Caco-2 (cell line): ENCODE data around the gene F10. TPM values are rescaled to one million over a fixed set of nuclear protein-coding genes. Genes with fewer than 3 reads are reported as not detected.

Experiments
- BruUV-seq: library from RNA; stranded (reverse); fragments of 400-500 nt; replicated peaks from 2 replicates; lab custom pipeline; 2021; lab: Mats Ljungman, UMichigan
- CTCF ChIA-PET: fragments of 300-600 bp; sonication (Branson Sonifier 250); formaldehyde crosslinking; loops from one replicate; lab custom pipeline; 2022; ENCODE audit warnings: antibody characterized with exemption; lab: Charles Lee
- POLR2A ChIA-PET: fragments of 300-600 bp; sonication (Branson Sonifier 250); formaldehyde crosslinking; loops from one replicate; lab custom pipeline; 2022; ENCODE audit warnings: antibody characterized with exemption; lab: Charles Lee
- DNase-seq, 2 experiments: peaks; one replicate each; pipeline versions ENCODE4 v3.0.0 to v3.0.0-alpha.2; 2020 to 2022
- H3K27me3 ChIP-seq: replicated peaks from 2 replicates; pipeline ENCODE4 v1.6.0; 2011; ENCODE audit warnings: low read length; ENCODE audit not compliant: control insufficient read depth, insufficient read depth
- H3K36me3 ChIP-seq: 2 replicates; pipeline ENCODE4 v1.5.1; 2011; ENCODE audit warnings: low read length; ENCODE audit not compliant: control insufficient read depth, insufficient read depth
- H3K4me1 ChIP-seq: fragments of 250-450 bp; sonication (Bioruptor Pico); 2 replicates; pipeline ENCODE4 v1.5.1; 2020; ENCODE audit warnings: mild to moderate bottlenecking
- H3K4me3 ChIP-seq: 2 replicates; pipeline ENCODE4 v1.5.1; 2011; ENCODE audit warnings: low read depth, mild to moderate bottlenecking, control low read depth, low read length
- H3K9me3 ChIP-seq: fragments of 250-450 bp; sonication (Bioruptor Pico); 2 replicates; pipeline ENCODE4 v1.5.1; 2020; ENCODE audit warnings: mild to moderate bottlenecking, moderate library complexity
- H3K27ac Mint-ChIP-seq: one replicate; pipeline ENCODE4 v1.8.0; 2022; ENCODE audit warnings: mixed read lengths; ENCODE audit not compliant: unreplicated experiment
- H3K27me3 Mint-ChIP-seq: one replicate; pipeline ENCODE4 v1.8.0; 2022; ENCODE audit warnings: mixed read lengths; ENCODE audit not compliant: insufficient read depth, unreplicated experiment
- H3K36me3 Mint-ChIP-seq: one replicate; pipeline ENCODE4 v1.8.0; 2022; ENCODE audit warnings: mild to moderate bottlenecking, mixed read lengths; ENCODE audit not compliant: insufficient read depth, unreplicated experiment
- H3K4me1 Mint-ChIP-seq: one replicate; pipeline ENCODE4 v1.8.0; 2022; ENCODE audit warnings: low read depth, mixed read lengths; ENCODE audit not compliant: unreplicated experiment
- H3K4me3 Mint-ChIP-seq: one replicate; pipeline ENCODE4 v1.8.0; 2022; ENCODE audit warnings: mild to moderate bottlenecking, moderate library complexity, mixed read lengths; ENCODE audit not compliant: unreplicated experiment
- H3K9me3 Mint-ChIP-seq: one replicate; pipeline ENCODE4 v1.8.0; 2022; ENCODE audit warnings: mixed read lengths; ENCODE audit not compliant: unreplicated experiment
- intact Hi-C: fragments of 100-400 bp; cut with micrococcal nuclease; formaldehyde crosslinking; loops from one replicate; pipeline ENCODE4 v1.10.0; 2022; ENCODE audit not compliant: unreplicated experiment
- total RNA-seq: library from RNA; stranded (reverse); gene quantifications from 2 replicates; pipeline ENCODE4 v1.2.3, GENCODE V29; 2022
- TF ChIP-seq, protein P1 (sequence below), 2 experiments: fragments of 200-600 bp in 1 of 2; IDR thresholded peaks; 1 replicate in 1 of 2; 2 replicates in 1 of 2; pipeline versions ENCODE4 v1.5.1 to v1.8.0; 2011 to 2022; ENCODE audit warnings: antibody characterized with exemption in 1 of 2, control low read depth in 1 of 2, inconsistent platforms in 1 of 2, low read depth in 1 of 2, low read length in 1 of 2, mild to moderate bottlenecking in 1 of 2, moderate library complexity in 1 of 2; ENCODE audit not compliant: insufficient read depth in 1 of 2, severe bottlenecking in 1 of 2, unreplicated experiment in 1 of 2

Gene F10
- total RNA-seq, 1 experiment from 2014 or later: 34.3 TPM

- no peak overlapping the region for H3K27ac Mint-ChIP-seq
- H3K9me3 ChIP-seq: no peaks in the 10 kb centered on the region
- TF ChIP-seq, protein P1, sequence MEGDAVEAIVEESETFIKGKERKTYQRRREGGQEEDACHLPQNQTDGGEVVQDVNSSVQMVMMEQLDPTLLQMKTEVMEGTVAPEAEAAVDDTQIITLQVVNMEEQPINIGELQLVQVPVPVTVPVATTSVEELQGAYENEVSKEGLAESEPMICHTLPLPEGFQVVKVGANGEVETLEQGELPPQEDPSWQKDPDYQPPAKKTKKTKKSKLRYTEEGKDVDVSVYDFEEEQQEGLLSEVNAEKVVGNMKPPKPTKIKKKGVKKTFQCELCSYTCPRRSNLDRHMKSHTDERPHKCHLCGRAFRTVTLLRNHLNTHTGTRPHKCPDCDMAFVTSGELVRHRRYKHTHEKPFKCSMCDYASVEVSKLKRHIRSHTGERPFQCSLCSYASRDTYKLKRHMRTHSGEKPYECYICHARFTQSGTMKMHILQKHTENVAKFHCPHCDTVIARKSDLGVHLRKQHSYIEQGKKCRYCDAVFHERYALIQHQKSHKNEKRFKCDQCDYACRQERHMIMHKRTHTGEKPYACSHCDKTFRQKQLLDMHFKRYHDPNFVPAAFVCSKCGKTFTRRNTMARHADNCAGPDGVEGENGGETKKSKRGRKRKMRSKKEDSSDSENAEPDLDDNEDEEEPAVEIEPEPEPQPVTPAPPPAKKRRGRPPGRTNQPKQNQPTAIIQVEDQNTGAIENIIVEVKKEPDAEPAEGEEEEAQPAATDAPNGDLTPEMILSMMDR (IDR thresholded peaks at IDR 0.05; ENCODE audit: insufficient read depth in 1 of 2, low read depth in 1 of 2, low read length in 1 of 2, severe bottlenecking in 1 of 2, unreplicated experiment in 1 of 2): no peak
- H3K4me1 Mint-ChIP-seq: no peaks in the 10 kb centered on the region
- ChIA-PET POLR2A (no interaction called here), CTCF (no interaction called here)
- no peak for DNase-seq
- H3K4me1 ChIP-seq: 0 out of 2 replicates have a peak, but pooled peaks cover 8% of the 10 kb centered on the region
- intact Hi-C loops: no loop called here
- no peak overlapping the region for H3K4me3 ChIP-seq
- no peaks in the 10 kb centered on the region; the same call in 1 of the 2 replicates for H3K36me3 ChIP-seq
- no peak overlapping the region for H3K4me3 Mint-ChIP-seq
- no peaks in the 10 kb centered on the region for H3K36me3 Mint-ChIP-seq
- BruUV-seq: no TSS peak
- H3K27me3 Mint-ChIP-seq: no peaks in the 10 kb centered on the region
- H3K9me3 Mint-ChIP-seq: no peaks in the 10 kb centered on the region
- no peaks in the 10 kb centered on the region for H3K27me3 ChIP-seq
These were observed 42.2 kb upstream of the F10 start for GRCh38 chr13:113080361-113080831.

DNA sequence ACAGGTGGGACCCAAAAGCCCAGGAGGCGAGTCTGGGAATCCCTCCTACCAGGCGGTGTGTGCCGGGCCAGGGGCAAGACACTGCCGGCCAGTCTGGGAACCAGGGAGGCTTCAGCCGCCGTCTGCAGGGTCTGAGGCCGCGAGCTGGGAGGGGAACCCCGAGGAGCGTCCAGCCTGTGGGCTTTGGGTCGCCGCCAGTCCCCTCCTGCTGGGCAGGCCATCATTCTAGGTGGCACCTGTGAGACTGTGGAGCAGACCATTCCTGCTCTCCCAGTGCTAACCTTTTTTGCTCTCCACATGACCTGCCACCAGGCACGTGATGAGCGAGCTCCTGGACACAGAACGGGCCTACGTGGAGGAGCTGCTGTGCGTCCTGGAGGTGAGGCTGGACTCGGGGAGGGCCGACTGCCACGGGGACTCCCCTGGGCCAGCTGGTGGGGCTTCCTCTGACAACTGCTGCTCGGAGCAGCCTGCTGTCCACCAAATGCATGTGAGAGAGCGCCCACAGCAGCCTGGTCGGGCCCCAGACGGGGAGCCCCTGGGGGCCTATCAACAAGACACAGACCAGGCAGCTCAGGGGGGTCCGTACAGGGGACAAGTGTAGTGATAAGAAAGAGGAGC is 41.6 kb upstream of the F10 start:
- no peak for DNase-seq
- Histone ChIP-seq H3K4me1 (0 out of 2 replicates have a peak, but pooled peaks cover 8% of the 10 kb centered on the region), H3K27me3 (no peaks in the 10 kb centered on the region), H3K36me3 (no peaks in the 10 kb centered on the region; the same call in 1 of the 2 replicates), H3K4me3 (no peak overlapping the region), H3K9me3 (no peaks in the 10 kb centered on the region)
- Mint-ChIP-seq H3K27me3 (no peaks in the 10 kb centered on the region), H3K36me3 (no peaks in the 10 kb centered on the region), H3K4me1 (no peaks in the 10 kb centered on the region), H3K27ac (no peak overlapping the region), H3K4me3 (no peak overlapping the region), H3K9me3 (no peaks in the 10 kb centered on the region)
- ChIA-PET POLR2A (no interaction called here), CTCF (no interaction called here)
- TF ChIP-seq, protein P1 (IDR thresholded peaks at IDR 0.05; ENCODE audit: insufficient read depth in 1 of 2, low read depth in 1 of 2, low read length in 1 of 2, severe bottlenecking in 1 of 2, unreplicated experiment in 1 of 2): no peak
- BruUV-seq: no TSS peak
- intact Hi-C loops: no loop called here

- no peaks in the 10 kb centered on the region for H3K4me1 Mint-ChIP-seq
- no peaks in the 10 kb centered on the region for H3K36me3 ChIP-seq
- no peak overlapping the region for H3K27ac Mint-ChIP-seq
- intact Hi-C loops: no loop called here
- TF ChIP-seq, protein P1 (IDR thresholded peaks at IDR 0.05; ENCODE audit: insufficient read depth in 1 of 2, low read depth in 1 of 2, low read length in 1 of 2, severe bottlenecking in 1 of 2, unreplicated experiment in 1 of 2): no peak
- no peaks in the 10 kb centered on the region for H3K9me3 ChIP-seq
- CTCF ChIA-PET: no interaction called here
- H3K4me3 ChIP-seq: no peak overlapping the region
- POLR2A ChIA-PET: no interaction called here
- no peak overlapping the region for H3K4me3 Mint-ChIP-seq
- H3K9me3 Mint-ChIP-seq: no peaks in the 10 kb centered on the region
- BruUV-seq: no TSS peak
- H3K36me3 Mint-ChIP-seq: no peaks in the 10 kb centered on the region
- H3K27me3 Mint-ChIP-seq: no peaks in the 10 kb centered on the region
- 0 out of 2 replicates have a peak, but pooled peaks cover 8% of the 10 kb centered on the region for H3K4me1 ChIP-seq
- DNase-seq: no peak
- no peaks in the 10 kb centered on the region for H3K27me3 ChIP-seq
These were observed 40.2 kb upstream of the F10 start for GRCh38 chr13:113082198-113083021.
